Measurements from ENCODE around the gene ANKS3.

ANKS3 gene

GRCh38 chr16:4723071-4723767 lies 10.9 kb downstream of the ANKS3 start:
- no peak for DNase-seq

GRCh38 chr16:4718466-4718865 lies 15.6 kb downstream of the ANKS3 start:
- DNase-seq: no peak

- no peak for DNase-seq
Observed at GRCh38 chr16:4714996-4715395, 19.1 kb downstream of the ANKS3 start.

GRCh38 chr16:4713663-4714501 lies 20.2 kb downstream of the ANKS3 start:
- no peak for DNase-seq

- DNase-seq: no peak
Observed at GRCh38 chr16:4709481-4709880, 24.6 kb downstream of the ANKS3 start.

- no peak for DNase-seq
Observed at GRCh38 chr16:4706871-4707270, 27.2 kb downstream of the ANKS3 start.

- DNase-seq: no peak
Observed at GRCh38 chr16:4704913-4705312, 29.2 kb downstream of the ANKS3 start.

GRCh38 chr16:4704491-4704890 lies 29.6 kb downstream of the ANKS3 start:
- DNase-seq: no peak

GRCh38 chr16:4703906-4704305 lies 30.2 kb downstream of the ANKS3 start:
- DNase-seq: no peak

GRCh38 chr16:4702466-4702808 lies 31.6 kb downstream of the ANKS3 start:
- no peak for DNase-seq

- DNase-seq: no peak
Observed at GRCh38 chr16:4701791-4702465, 32.1 kb downstream of the ANKS3 start.

GRCh38 chr16:4700997-4701743 lies 32.9 kb downstream of the ANKS3 start:
- DNase-seq: no peak

- no peak for DNase-seq
Observed at GRCh38 chr16:4700380-4700996, 33.6 kb downstream of the ANKS3 start.

- DNase-seq: no peak
Observed at GRCh38 chr16:4699046-4699556, 35.0 kb downstream of the ANKS3 start.

- no peak for DNase-seq
Observed at GRCh38 chr16:4698321-4699045, 35.6 kb downstream of the ANKS3 start.

- no peak for DNase-seq
Observed at GRCh38 chr16:4697848-4698291, 36.2 kb downstream of the ANKS3 start.

- no peak for DNase-seq
Observed at GRCh38 chr16:4696905-4697847, 36.9 kb downstream of the ANKS3 start.

- DNase-seq: no peak
Observed at GRCh38 chr16:4696172-4696904, 37.7 kb downstream of the ANKS3 start.

GRCh38 chr16:4695473-4696171 lies 38.4 kb downstream of the ANKS3 start:
- no peak for DNase-seq
